ENCODE data around the gene DHRS4.

DNA sequence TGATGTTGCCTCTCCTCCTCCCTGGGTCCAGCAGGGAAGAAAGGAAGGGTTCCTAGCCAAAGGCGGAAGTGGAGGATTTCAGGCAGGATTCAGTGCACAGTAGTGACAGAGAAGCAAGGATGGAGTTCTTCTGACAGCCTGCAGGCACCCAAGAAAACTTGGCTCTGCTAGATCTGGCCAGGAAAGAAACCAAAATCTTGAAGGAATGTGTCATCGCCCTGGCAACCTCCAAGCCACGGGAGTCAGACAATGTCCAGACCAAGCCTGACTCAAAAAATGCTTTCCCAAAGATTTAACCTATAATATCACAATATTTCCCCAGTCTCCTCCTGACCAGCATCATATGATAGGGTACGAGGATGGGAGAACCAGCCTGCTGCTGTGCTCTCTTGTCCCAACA lies 22.8 kb upstream of the DHRS4 start:
- TF ChIP-seq, protein P1, sequence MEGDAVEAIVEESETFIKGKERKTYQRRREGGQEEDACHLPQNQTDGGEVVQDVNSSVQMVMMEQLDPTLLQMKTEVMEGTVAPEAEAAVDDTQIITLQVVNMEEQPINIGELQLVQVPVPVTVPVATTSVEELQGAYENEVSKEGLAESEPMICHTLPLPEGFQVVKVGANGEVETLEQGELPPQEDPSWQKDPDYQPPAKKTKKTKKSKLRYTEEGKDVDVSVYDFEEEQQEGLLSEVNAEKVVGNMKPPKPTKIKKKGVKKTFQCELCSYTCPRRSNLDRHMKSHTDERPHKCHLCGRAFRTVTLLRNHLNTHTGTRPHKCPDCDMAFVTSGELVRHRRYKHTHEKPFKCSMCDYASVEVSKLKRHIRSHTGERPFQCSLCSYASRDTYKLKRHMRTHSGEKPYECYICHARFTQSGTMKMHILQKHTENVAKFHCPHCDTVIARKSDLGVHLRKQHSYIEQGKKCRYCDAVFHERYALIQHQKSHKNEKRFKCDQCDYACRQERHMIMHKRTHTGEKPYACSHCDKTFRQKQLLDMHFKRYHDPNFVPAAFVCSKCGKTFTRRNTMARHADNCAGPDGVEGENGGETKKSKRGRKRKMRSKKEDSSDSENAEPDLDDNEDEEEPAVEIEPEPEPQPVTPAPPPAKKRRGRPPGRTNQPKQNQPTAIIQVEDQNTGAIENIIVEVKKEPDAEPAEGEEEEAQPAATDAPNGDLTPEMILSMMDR (IDR thresholded peaks at IDR 0.05; ENCODE audit: low read depth, low read length) = no peak
- TF ChIP-seq EZH2phosphoT487 (IDR thresholded peaks at IDR 0.05; ENCODE audit: low read depth) = no peak
